ENCODE data around the gene POLN. TPM values are rescaled to one million over a fixed set of nuclear protein-coding genes. Genes with fewer than 3 reads are reported as not detected.

The POLN gene
- polyA plus RNA-seq, 2 donors: 0.59 to 0.81 TPM

DNA sequence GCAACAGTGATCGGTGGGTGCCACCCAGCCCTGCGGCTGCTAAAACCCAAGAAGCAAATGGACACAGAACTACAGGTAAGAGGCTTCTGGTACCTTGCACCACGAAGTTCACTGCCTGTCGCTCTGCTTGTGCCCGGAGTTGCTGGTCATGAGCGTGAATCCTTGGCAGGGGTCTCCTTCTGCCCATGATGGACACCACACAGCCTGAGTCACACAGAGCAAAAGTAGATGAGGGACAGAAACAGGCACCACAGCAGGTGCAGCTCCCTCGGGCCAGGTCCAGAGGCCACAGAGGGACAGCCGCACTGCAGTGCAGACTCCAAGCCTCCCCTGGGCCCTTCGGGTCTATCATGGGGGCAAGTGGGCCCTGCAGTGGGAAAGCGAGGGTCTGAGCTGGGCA, 160.4 kb downstream of the POLN start:
- whole genome bisulfite sequencing, 2 donors: 92 to 94% methylated on average over 9 to 10 of the region's 10 CpGs
- H3K9me3 ChIP-seq (ENCODE audit: control insufficient read depth in 2 of 2, insufficient read depth in 1 of 2, low read depth in 1 of 2, low read length in 1 of 2): no peaks in the 10 kb centered on the region
- no peak overlapping the region for H3K27ac ChIP-seq (ENCODE audit: low read depth in 2 of 2, low read length in 1 of 2)
- H3K4me3 ChIP-seq (ENCODE audit: low read depth in 1 of 2, low read length in 2 of 2): no peak overlapping the region
- H3K4me1 ChIP-seq (ENCODE audit: control insufficient read depth in 2 of 2, insufficient read depth in 2 of 2, low read length in 1 of 2): no peaks in the 10 kb centered on the region
- no peaks in the 10 kb centered on the region for H3K27me3 ChIP-seq (ENCODE audit: control insufficient read depth in 1 of 2, insufficient read depth in 2 of 2, low read length in 2 of 2)
- no peaks in the 10 kb centered on the region for H3K36me3 ChIP-seq (ENCODE audit: control insufficient read depth in 2 of 2, insufficient read depth in 2 of 2, low read length in 1 of 2)

DNA sequence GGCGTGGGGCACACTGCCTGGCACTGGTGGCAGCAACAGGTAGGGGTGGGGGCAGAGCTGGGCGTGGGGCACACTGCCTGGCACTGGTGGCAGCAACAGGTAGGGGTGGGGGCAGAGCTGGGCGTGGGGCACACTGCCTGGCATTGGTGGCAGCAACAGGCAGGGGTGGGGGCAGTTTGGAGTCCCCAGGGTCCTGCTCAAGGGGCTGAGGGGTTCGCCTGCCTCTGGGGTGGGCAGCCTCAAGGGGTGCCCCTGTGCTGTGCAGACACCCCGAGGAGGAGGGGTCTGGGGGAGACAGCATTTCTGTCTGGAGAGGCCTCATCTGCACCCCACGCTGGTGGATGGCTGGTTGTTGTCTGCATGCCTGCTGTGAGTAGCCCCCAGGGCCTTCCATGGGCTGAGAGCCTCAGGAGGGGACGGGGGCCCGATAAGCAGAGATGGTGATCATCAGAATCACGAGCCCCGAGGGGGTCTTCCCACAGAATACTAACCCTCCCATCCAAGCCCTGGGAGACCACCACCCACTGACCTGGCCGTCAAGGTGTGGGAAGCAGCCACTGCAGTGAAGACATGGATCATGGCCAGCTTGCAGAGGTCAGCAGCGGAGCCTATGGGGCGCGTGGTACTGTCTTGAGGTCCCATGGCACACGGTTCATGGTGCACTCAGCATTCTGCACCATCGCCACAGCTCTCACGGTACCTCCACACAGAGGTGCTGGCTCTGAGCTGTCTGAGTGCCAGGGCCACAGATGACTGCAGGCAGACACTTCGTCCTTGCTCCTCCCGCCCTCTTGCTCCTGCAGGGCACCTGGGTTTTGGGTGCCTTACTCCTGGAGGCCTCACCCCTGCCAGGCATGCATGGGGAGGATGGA, 161.3 kb downstream of the POLN start:
- Histone ChIP-seq H3K27me3 (ENCODE audit: control insufficient read depth in 1 of 2, insufficient read depth in 2 of 2, low read length in 2 of 2) (no peaks in the 10 kb centered on the region), H3K27ac (ENCODE audit: low read depth in 2 of 2, low read length in 1 of 2) (no peak overlapping the region), H3K4me1 (ENCODE audit: control insufficient read depth in 2 of 2, insufficient read depth in 2 of 2, low read length in 1 of 2) (no peaks in the 10 kb centered on the region), H3K4me3 (ENCODE audit: low read depth in 1 of 2, low read length in 2 of 2) (no peak overlapping the region), H3K9me3 (ENCODE audit: control insufficient read depth in 2 of 2, insufficient read depth in 1 of 2, low read depth in 1 of 2, low read length in 1 of 2) (no peaks in the 10 kb centered on the region), H3K36me3 (ENCODE audit: control insufficient read depth in 2 of 2, insufficient read depth in 2 of 2, low read length in 1 of 2) (no peaks in the 10 kb centered on the region)
- 82 to 83% methylated on average over 19 of the region's 19 CpGs for WGBS, 2 donors

DNA sequence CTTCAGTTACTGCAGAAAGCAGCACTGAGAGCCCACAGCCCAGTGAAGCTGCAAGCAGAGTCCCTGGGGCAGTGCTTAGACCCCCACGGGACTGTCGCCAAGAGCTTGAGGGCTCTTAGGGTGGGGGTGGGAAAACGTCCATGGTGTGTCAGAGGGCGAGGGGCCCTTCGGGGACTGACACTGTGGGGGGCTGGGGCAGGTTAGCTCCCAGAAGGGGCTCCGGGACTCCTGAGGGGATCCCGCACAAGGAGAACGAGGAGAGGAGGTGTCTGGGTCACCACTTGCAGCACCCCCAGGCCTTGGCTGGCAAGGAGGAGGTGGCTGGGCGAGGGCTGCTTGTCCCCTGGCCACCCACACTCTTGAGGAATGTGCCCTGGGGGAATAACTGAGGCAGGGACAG, 162.0 kb downstream of the POLN start:
- H3K4me3 ChIP-seq (ENCODE audit: low read depth in 1 of 2, low read length in 2 of 2): no peak overlapping the region
- H3K36me3 ChIP-seq (ENCODE audit: control insufficient read depth in 2 of 2, insufficient read depth in 2 of 2, low read length in 1 of 2): no peaks in the 10 kb centered on the region
- no peaks in the 10 kb centered on the region for H3K4me1 ChIP-seq (ENCODE audit: control insufficient read depth in 2 of 2, insufficient read depth in 2 of 2, low read length in 1 of 2)
- 81 to 83% methylated on average over 9 of the region's 9 CpGs for WGBS, 2 donors
- H3K27me3 ChIP-seq (ENCODE audit: control insufficient read depth in 1 of 2, insufficient read depth in 2 of 2, low read length in 2 of 2): no peaks in the 10 kb centered on the region
- H3K9me3 ChIP-seq (ENCODE audit: control insufficient read depth in 2 of 2, insufficient read depth in 1 of 2, low read depth in 1 of 2, low read length in 1 of 2): no peaks in the 10 kb centered on the region
- H3K27ac ChIP-seq (ENCODE audit: low read depth in 2 of 2, low read length in 1 of 2): no peak overlapping the region

DNA sequence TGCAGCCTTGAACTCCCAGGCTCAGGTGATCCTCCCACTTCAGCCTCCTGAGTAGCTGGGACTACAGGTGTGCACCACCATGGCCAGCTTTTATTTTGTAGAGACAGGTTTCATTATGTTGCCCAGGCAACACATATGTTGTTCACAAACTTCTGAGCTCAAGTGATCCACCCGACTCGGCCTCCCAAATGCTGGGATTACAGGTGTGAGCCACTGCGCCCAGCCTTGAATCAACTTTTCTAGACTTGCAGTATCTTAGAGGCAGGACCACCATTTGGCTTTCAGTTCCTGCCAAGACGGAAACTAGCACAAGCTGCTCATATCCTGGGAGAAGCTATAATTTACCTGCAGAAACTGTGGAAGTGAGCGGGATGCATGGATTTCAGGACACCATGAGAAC, 162.9 kb downstream of the POLN start:
- Histone ChIP-seq H3K4me1 (ENCODE audit: control insufficient read depth in 2 of 2, insufficient read depth in 2 of 2, low read length in 1 of 2) (no peaks in the 10 kb centered on the region), H3K27ac (ENCODE audit: low read depth in 2 of 2, low read length in 1 of 2) (no peak overlapping the region), H3K36me3 (ENCODE audit: control insufficient read depth in 2 of 2, insufficient read depth in 2 of 2, low read length in 1 of 2) (no peaks in the 10 kb centered on the region), H3K9me3 (ENCODE audit: control insufficient read depth in 2 of 2, insufficient read depth in 1 of 2, low read depth in 1 of 2, low read length in 1 of 2) (no peaks in the 10 kb centered on the region), H3K27me3 (ENCODE audit: control insufficient read depth in 1 of 2, insufficient read depth in 2 of 2, low read length in 2 of 2) (no peaks in the 10 kb centered on the region), H3K4me3 (ENCODE audit: low read depth in 1 of 2, low read length in 2 of 2) (no peak overlapping the region)
- WGBS, 2 donors: 84 to 92% methylated on average over 5 of the region's 5 CpGs

DNA sequence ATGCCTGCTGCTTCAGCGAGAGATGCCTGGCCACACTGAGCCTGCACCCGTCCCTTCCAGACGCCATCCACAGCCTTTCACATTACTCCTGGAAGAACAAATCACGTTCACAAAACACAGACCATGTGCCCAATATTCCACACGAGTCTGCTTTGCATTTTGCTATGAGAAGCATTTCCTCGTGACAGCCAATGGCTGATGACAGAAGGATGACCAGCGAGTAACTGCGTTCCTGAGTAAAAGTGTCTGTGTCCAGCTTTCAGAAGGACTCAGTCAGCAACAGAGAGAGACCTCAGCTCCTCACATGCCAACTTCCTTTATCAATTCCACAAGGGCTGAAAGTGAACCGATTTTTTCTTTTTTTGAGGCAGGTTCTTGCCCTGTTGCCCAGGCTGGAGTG, 163.3 kb downstream of the POLN start:
- H3K27ac ChIP-seq (ENCODE audit: low read depth in 2 of 2, low read length in 1 of 2): no peak overlapping the region
- WGBS, 2 donors: 73 to 80% methylated on average over 9 of the region's 9 CpGs
- H3K4me3 ChIP-seq (ENCODE audit: low read depth in 1 of 2, low read length in 2 of 2): no peak overlapping the region
- no peaks in the 10 kb centered on the region for H3K36me3 ChIP-seq (ENCODE audit: control insufficient read depth in 2 of 2, insufficient read depth in 2 of 2, low read length in 1 of 2)
- H3K9me3 ChIP-seq (ENCODE audit: control insufficient read depth in 2 of 2, insufficient read depth in 1 of 2, low read depth in 1 of 2, low read length in 1 of 2): no peaks in the 10 kb centered on the region
- H3K27me3 ChIP-seq (ENCODE audit: control insufficient read depth in 1 of 2, insufficient read depth in 2 of 2, low read length in 2 of 2): no peaks in the 10 kb centered on the region
- no peaks in the 10 kb centered on the region for H3K4me1 ChIP-seq (ENCODE audit: control insufficient read depth in 2 of 2, insufficient read depth in 2 of 2, low read length in 1 of 2)

DNA sequence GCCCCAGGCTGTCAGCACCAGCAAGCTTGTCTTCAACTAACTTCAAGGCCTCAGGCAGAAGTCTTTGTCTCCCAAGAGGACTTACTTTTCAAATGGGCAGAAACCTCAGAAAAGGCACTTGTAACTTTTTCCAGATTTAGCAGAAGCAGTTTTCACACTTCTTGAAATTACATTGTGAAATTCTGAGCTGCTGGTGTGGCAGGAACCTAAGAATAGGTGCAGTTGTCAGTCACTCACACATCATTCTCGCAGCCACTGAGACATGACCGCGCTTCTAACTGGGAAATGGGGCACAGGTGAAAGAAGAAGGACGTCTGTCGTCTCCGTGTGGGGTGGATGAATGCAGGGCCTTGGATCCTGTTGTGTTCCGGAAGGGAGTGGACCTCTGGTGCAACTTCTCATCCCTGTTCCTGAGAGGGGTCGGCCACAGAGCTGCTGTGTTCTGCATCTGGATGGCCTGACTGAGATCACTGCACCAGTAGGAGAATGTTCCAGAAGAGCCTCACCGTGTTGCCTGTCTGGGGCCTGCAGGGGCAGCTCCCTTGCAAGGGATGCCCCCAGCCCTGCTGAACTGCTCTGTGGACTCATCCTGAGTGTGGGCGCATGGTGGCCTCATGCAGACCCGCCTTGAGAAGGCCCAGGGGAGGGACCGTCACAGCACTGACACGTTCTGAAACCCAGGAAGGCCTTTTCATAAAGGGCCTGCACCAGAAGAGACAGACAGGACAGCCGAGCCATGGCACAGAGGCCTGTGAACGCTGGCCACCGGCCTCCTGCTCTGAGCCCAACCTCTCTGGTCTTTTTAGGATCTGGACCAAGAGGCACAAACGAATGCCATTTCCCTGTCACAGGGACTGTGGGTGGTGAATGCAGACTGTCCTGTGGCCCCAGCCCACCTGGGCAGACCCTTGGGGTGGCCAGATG, 164.1 kb downstream of the POLN start:
- H3K36me3 ChIP-seq (ENCODE audit: control insufficient read depth in 2 of 2, insufficient read depth in 2 of 2, low read length in 1 of 2): no peaks in the 10 kb centered on the region
- H3K27me3 ChIP-seq (ENCODE audit: control insufficient read depth in 1 of 2, insufficient read depth in 2 of 2, low read length in 2 of 2): no peaks in the 10 kb centered on the region
- H3K9me3 ChIP-seq (ENCODE audit: control insufficient read depth in 2 of 2, insufficient read depth in 1 of 2, low read depth in 1 of 2, low read length in 1 of 2): no peaks in the 10 kb centered on the region
- no peak overlapping the region for H3K27ac ChIP-seq (ENCODE audit: low read depth in 2 of 2, low read length in 1 of 2)
- 85 to 86% methylated on average over 17 of the region's 17 CpGs for WGBS, 2 donors
- no peak overlapping the region for H3K4me3 ChIP-seq (ENCODE audit: low read depth in 1 of 2, low read length in 2 of 2)
- no peaks in the 10 kb centered on the region for H3K4me1 ChIP-seq (ENCODE audit: control insufficient read depth in 2 of 2, insufficient read depth in 2 of 2, low read length in 1 of 2)

DNA sequence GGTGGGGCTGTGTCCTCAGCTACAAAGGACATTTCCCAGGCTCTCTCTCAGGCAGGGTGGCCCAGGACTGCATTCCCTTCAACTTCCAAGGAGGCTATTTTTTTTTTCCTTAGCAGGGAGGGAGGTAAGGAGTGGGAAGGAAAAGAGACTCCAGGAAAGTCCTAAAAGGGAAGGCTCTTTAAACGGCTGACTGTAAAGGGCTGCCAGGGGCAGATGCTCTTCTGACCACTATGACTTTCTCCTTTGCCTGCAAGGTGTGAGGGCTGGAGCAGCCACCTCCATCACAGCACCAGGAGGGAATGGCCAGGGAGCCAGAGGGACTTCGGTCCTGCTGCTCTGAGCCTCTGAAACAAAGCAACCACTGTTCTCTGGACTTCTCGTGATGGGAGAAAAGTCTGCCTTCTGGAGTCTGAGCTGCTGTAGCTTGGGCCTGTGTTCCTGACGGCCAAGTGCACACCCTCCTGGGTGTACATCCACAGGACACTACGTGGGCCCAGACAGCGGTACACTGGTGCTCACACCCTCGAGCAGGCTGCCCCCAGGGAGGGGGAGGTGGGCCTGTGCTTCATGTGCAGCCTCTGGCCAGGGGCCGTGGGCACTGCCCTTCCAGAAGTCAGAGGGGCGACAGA, 164.9 kb downstream of the POLN start:
- Histone ChIP-seq H3K27me3 (ENCODE audit: control insufficient read depth in 1 of 2, insufficient read depth in 2 of 2, low read length in 2 of 2) (no peaks in the 10 kb centered on the region), H3K4me1 (ENCODE audit: control insufficient read depth in 2 of 2, insufficient read depth in 2 of 2, low read length in 1 of 2) (peaks cover 0 to 2% of the 10 kb centered on the region in 2 donors), H3K4me3 (ENCODE audit: low read depth in 1 of 2, low read length in 2 of 2) (no peak overlapping the region), H3K9me3 (ENCODE audit: control insufficient read depth in 2 of 2, insufficient read depth in 1 of 2, low read depth in 1 of 2, low read length in 1 of 2) (no peaks in the 10 kb centered on the region), H3K27ac (ENCODE audit: low read depth in 2 of 2, low read length in 1 of 2) (no peak overlapping the region), H3K36me3 (ENCODE audit: control insufficient read depth in 2 of 2, insufficient read depth in 2 of 2, low read length in 1 of 2) (no peaks in the 10 kb centered on the region)
- WGBS, 2 donors: 77 to 78% methylated on average over 9 of the region's 9 CpGs

DNA sequence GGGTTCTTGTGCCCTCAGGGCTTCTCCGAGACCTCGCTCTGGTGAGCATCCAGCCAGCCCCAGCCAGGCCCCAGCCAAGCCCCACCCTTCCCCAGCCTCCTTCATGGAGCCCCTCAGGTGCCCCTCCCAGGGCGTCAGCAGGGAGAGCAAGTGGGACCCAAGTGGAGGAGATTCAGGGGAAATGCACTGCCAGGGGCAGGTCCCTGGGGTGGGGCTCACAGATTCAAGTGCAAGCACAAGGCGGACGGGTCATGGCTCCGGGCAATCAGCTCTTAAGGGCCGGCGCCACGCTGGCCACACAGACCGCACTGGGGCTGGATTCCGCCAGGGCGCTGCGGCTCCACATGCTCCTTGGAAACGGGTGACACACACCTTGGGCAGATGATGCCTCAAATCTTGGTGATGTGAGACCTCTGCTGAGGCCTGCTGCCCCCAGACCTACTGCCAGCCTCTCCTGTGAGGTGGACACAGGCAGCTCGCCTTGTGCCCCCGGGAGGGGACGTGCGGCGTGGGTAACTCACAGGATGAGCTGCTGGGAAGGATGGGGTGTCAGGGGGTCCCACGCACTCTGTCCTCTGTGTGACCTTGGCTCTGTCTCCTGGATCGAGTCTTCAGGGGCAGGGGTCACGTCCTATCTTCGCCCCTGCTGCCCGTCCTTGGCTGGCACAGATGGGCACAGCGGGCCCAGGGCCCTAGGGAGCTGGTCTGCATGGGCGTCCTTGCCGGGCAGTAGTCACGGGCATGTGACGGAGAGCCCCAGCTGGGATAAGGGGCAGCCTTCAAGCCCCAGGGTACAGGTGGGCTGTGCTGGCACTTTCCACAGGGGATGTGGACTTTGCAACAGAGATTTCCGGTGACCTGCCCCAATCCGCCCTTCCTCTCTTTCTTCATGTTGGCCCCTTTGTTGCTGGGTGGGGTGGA, 165.7 kb downstream of the POLN start:
- H3K9me3 ChIP-seq (ENCODE audit: control insufficient read depth in 2 of 2, insufficient read depth in 1 of 2, low read depth in 1 of 2, low read length in 1 of 2): no peaks in the 10 kb centered on the region
- 89 to 93% methylated on average over 31 of the region's 31 CpGs for WGBS, 2 donors
- no peaks in the 10 kb centered on the region for H3K27me3 ChIP-seq (ENCODE audit: control insufficient read depth in 1 of 2, insufficient read depth in 2 of 2, low read length in 2 of 2)
- no peak overlapping the region for H3K27ac ChIP-seq (ENCODE audit: low read depth in 2 of 2, low read length in 1 of 2)
- H3K4me3 ChIP-seq (ENCODE audit: low read depth in 1 of 2, low read length in 2 of 2): no peak overlapping the region
- H3K36me3 ChIP-seq (ENCODE audit: control insufficient read depth in 2 of 2, insufficient read depth in 2 of 2, low read length in 1 of 2): no peaks in the 10 kb centered on the region
- H3K4me1 ChIP-seq (ENCODE audit: control insufficient read depth in 2 of 2, insufficient read depth in 2 of 2, low read length in 1 of 2): peaks cover 0 to 2% of the 10 kb centered on the region in 2 donors

Measured in esophagus (tissue), 2 donors.